CD4-positive, alpha-beta T cell treated with Interleukin-6 at 100 ng/mL for 8 hours (primary cell): ENCODE measurements around the gene SLC30A7.

Experiments
- DNase-seq: peaks from one replicate; pipeline ENCODE4 v3.0.0-alpha.2; 2020; ENCODE audit warnings: mixed read lengths, low spot score

The SLC30A7 gene

GRCh38 chr1:101028466-101028865 lies 132.6 kb downstream of the SLC30A7 start:
- no peak for DNase-seq

- DNase-seq = no peak
These were observed 133.3 kb downstream of the SLC30A7 start for GRCh38 chr1:101029184-101029583.

DNA sequence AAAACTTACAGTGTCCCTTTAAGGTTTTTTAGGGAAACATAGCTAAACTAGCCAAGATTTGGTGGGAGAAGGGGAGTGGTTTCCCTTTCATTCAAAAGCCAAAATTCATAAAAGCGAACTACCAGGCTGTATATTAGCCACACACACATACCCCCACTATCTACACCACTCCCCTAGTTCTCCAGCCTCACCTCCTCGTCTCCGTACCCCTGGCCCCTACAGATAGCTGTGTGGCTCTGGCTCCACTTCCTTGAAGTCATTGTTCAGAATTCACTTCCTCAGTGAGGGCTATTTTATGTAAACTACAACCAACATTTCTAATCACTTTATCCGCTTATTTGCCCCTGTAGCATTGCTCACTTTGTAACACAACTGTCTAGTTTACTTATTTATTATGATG lies 135.0 kb downstream of the SLC30A7 start:
- DNase-seq = no peak
